HFF-Myc (cell line): ENCODE measurements around the gene UXS1.

ENCODE experiments used
- DNase-seq: peaks from one replicate; pipeline ENCODE4 v3.0.0-alpha.2; 2011; ENCODE audit warnings: low read depth; ENCODE audit errors: extremely low read depth
- H3K4me3 ChIP-seq: replicated peaks from 2 replicates; pipeline ENCODE4 v1.5.1; 2011; ENCODE audit warnings: low read depth, mild to moderate bottlenecking, control low read depth, low read length
- CTCF ChIP-seq: IDR thresholded peaks from 2 replicates; pipeline ENCODE4 v1.5.1; 2012; ENCODE audit warnings: mild to moderate bottlenecking, low read depth, low read length, control low read depth; ENCODE audit errors: missing control alignments

Gene UXS1

GRCh38 chr2:106089611-106090010 is 104.5 kb downstream of the UXS1 start:
- H3K4me3 ChIP-seq, result no peak overlapping the region
- no peak for TF ChIP-seq CTCF
- DNase-seq, result no peak

- no peak for DNase-seq
- H3K4me3 ChIP-seq, result no peak overlapping the region
- TF ChIP-seq CTCF, result peak; percentile 68
Observed at GRCh38 chr2:106085181-106085940, 108.7 kb downstream of the UXS1 start.

- H3K4me3 ChIP-seq, result no peak overlapping the region
- TF ChIP-seq CTCF, result no peak
- DNase-seq, result no peak
Observed at GRCh38 chr2:106080959-106081358, 113.1 kb downstream of the UXS1 start.

GRCh38 chr2:106078096-106078495 is 116.0 kb downstream of the UXS1 start:
- no peak for DNase-seq
- no peak for TF ChIP-seq CTCF
- no peak overlapping the region for H3K4me3 ChIP-seq

GRCh38 chr2:106076941-106077340 is 117.2 kb downstream of the UXS1 start:
- TF ChIP-seq CTCF, result no peak
- no peak overlapping the region for H3K4me3 ChIP-seq
- DNase-seq, result no peak

- no peak for DNase-seq
- no peak overlapping the region for H3K4me3 ChIP-seq
- no peak for TF ChIP-seq CTCF
Observed at GRCh38 chr2:106075048-106075447, 119.1 kb downstream of the UXS1 start.
